H1 (cell line): ENCODE results near the gene IGLL5. TPM values are rescaled to one million over a fixed set of nuclear protein-coding genes. Genes with fewer than 3 reads are reported as not detected.

Source experiments
- CTCF ChIA-PET: fragments of 300-600 bp; sonication (Branson Sonifier 250); formaldehyde crosslinking; loops from one replicate; lab custom pipeline; 2021; ENCODE audit not compliant: partially characterized antibody; lab: Charles Lee
- POLR2A ChIA-PET: fragments of 300-600 bp; sonication (Branson Sonifier 250); formaldehyde crosslinking; loops from one replicate; lab custom pipeline; 2021; ENCODE audit warnings: inconsistent platforms; ENCODE audit not compliant: partially characterized antibody; lab: Charles Lee
- DNase-seq, 2 experiments: peaks; one replicate each; pipeline versions ENCODE4 v3.0.0 to v3.0.0-alpha.2; 2010 to 2022; ENCODE audit warnings: low spot score in 2 of 2, low read depth in 1 of 2, mixed read lengths in 1 of 2
- FAIRE-seq: peaks from 2 replicates; lab custom pipeline; 2011; peaks lifted over from hg19 to GRCh38; lab: Jason Lieb, UNC
- H2AFZ ChIP-seq: 2 replicates; pipeline ENCODE4 v1.8.1; 2012; ENCODE audit warnings: low read length, inconsistent platforms
- H2AK5ac ChIP-seq: 2 replicates; pipeline ENCODE4 v1.6.1; 2013; ENCODE audit warnings: low read depth, low read length
- H2BK120ac ChIP-seq: replicated peaks from 2 replicates; pipeline ENCODE3; 2013; ENCODE audit warnings: low read depth, low read length, inconsistent platforms
- H2BK12ac ChIP-seq: 2 replicates; pipeline ENCODE4 v1.6.1; 2013; ENCODE audit warnings: low read depth, low read length
- H2BK15ac ChIP-seq: 2 replicates; pipeline ENCODE4 v1.6.1; 2013; ENCODE audit warnings: low read length
- H2BK20ac ChIP-seq: 2 replicates; pipeline ENCODE4 v1.6.1; 2013; ENCODE audit warnings: low read length
- H2BK5ac ChIP-seq: 2 replicates; pipeline ENCODE4 v1.6.1; 2013; ENCODE audit warnings: low read depth, low read length
- H3K14ac ChIP-seq: 2 replicates; pipeline ENCODE4 v1.6.1; 2013; ENCODE audit warnings: inconsistent platforms; ENCODE audit not compliant: insufficient read length
- H3K18ac ChIP-seq: 2 replicates; pipeline ENCODE4 v1.6.1; 2013; ENCODE audit warnings: low read length; ENCODE audit errors: extremely low read depth
- H3K23ac ChIP-seq: 2 replicates; pipeline ENCODE4 v1.6.1; 2013; ENCODE audit warnings: inconsistent platforms; ENCODE audit not compliant: insufficient read length
- H3K23me2 ChIP-seq: 2 replicates; pipeline ENCODE4 v1.6.1; 2013; ENCODE audit warnings: low read depth, low read length
- H3K27ac ChIP-seq: 2 replicates; pipeline ENCODE4 v1.6.1; 2011; ENCODE audit warnings: low read depth, low read length, inconsistent platforms
- H3K27me3 ChIP-seq, 4 experiments: replicated peaks in 1 of 4; 1 replicate in 1 of 4; 2 replicates in 3 of 4; pipeline versions ENCODE4 v1.6.1 to v1.8.1; 2011 to 2013; ENCODE audit warnings: low read length in 3 of 4, mild to moderate bottlenecking in 3 of 4, inconsistent platforms in 2 of 4, mixed read lengths in 2 of 4, moderate library complexity in 1 of 4; ENCODE audit not compliant: control insufficient read depth in 3 of 4, insufficient read depth in 3 of 4; ENCODE audit errors: extremely low read depth in 1 of 4
- H3K36me3 ChIP-seq, 4 experiments: 2 replicates each; pipeline versions ENCODE4 v1.6.1 to v1.8.1; 2011 to 2013; ENCODE audit warnings: mild to moderate bottlenecking in 4 of 4, low read length in 3 of 4, moderate library complexity in 2 of 4, control low read depth in 1 of 4, inconsistent platforms in 1 of 4; ENCODE audit not compliant: insufficient read depth in 4 of 4, control insufficient read depth in 2 of 4
- H3K4ac ChIP-seq: replicated peaks from 2 replicates; pipeline ENCODE3; 2013; ENCODE audit warnings: low read length, low read depth, mixed read lengths, inconsistent platforms; ENCODE audit not compliant: insufficient read length
- H3K4me1 ChIP-seq, 4 experiments: replicated peaks in 1 of 4; 1 replicate in 1 of 4; 2 replicates in 3 of 4; pipeline versions ENCODE4 v1.6.1 to v1.8.1; 2011 to 2013; ENCODE audit warnings: low read length in 3 of 4, inconsistent platforms in 2 of 4, mixed read lengths in 1 of 4; ENCODE audit not compliant: insufficient read depth in 4 of 4, control insufficient read depth in 3 of 4
- H3K4me2 ChIP-seq, 2 experiments: 2 replicates each; pipeline versions ENCODE4 v1.6.1 to v1.8.1; 2011 to 2013; ENCODE audit warnings: low read depth in 2 of 2, low read length in 2 of 2, control low read depth in 1 of 2, inconsistent platforms in 1 of 2, mild to moderate bottlenecking in 1 of 2; ENCODE audit not compliant: insufficient read depth in 1 of 2
- H3K4me3 ChIP-seq, 4 experiments: fragments of 200-600, 300-600 bp in 1 of 4; sonication (generic), shearing (Covaris generic), sonication (Bioruptor Twin) in 1 of 4; 2 replicates each; pipeline versions ENCODE4 v1.5.1 to v1.8.1; 2011 to 2016; ENCODE audit warnings: low read length in 4 of 4, low read depth in 3 of 4, control low read depth in 2 of 4, inconsistent platforms in 2 of 4, mild to moderate bottlenecking in 2 of 4, mixed read lengths in 1 of 4, moderate library complexity in 1 of 4; ENCODE audit not compliant: insufficient read depth in 2 of 4; ENCODE audit errors: extremely low read depth in 1 of 4
- H3K56ac ChIP-seq: replicated peaks from 2 replicates; pipeline ENCODE3; 2013; ENCODE audit warnings: low read depth, mild to moderate bottlenecking, mixed read lengths, low read length, inconsistent platforms; ENCODE audit not compliant: insufficient read length
- H3K79me1 ChIP-seq: 2 replicates; pipeline ENCODE4 v1.6.1; 2013; ENCODE audit warnings: low read depth, low read length, control low read depth
- H3K79me2 ChIP-seq, 2 experiments: 2 replicates each; pipeline versions ENCODE4 v1.6.1 to v1.8.1; 2012 to 2013; ENCODE audit warnings: low read length in 2 of 2, mild to moderate bottlenecking in 2 of 2, inconsistent platforms in 1 of 2; ENCODE audit not compliant: insufficient read depth in 2 of 2, control insufficient read depth in 1 of 2
- H3K9ac ChIP-seq, 4 experiments: replicated peaks in 1 of 4; 1 replicate in 1 of 4; 2 replicates in 3 of 4; pipeline versions ENCODE4 v1.6.1 to v1.8.1; 2011 to 2013; ENCODE audit warnings: low read depth in 3 of 4, low read length in 3 of 4, control low read depth in 2 of 4, mild to moderate bottlenecking in 2 of 4, moderate library complexity in 2 of 4, inconsistent platforms in 1 of 4; ENCODE audit errors: extremely low read depth in 1 of 4
- H3K9me3 ChIP-seq, 2 experiments: 2 replicates each; pipeline versions ENCODE4 v1.6.1 to v1.8.1; 2012 to 2013; ENCODE audit warnings: mild to moderate bottlenecking in 2 of 2, moderate library complexity in 2 of 2, control low read depth in 1 of 2, inconsistent platforms in 1 of 2, low read depth in 1 of 2, low read length in 1 of 2, mixed read lengths in 1 of 2; ENCODE audit not compliant: insufficient read depth in 2 of 2
- H4K20me1 ChIP-seq, 2 experiments: replicated peaks in 1 of 2; 2 replicates each; pipeline versions ENCODE3 to v1.8.1; 2011 to 2013; ENCODE audit warnings: inconsistent platforms in 2 of 2, low read length in 2 of 2, mild to moderate bottlenecking in 1 of 2; ENCODE audit not compliant: insufficient read depth in 2 of 2, control insufficient read depth in 1 of 2
- H4K5ac ChIP-seq: 2 replicates; pipeline ENCODE4 v1.6.1; 2013; ENCODE audit warnings: low read length, low read depth, mixed read lengths, inconsistent platforms; ENCODE audit not compliant: insufficient read length
- H4K8ac ChIP-seq: 2 replicates; pipeline ENCODE4 v1.8.0; 2013; ENCODE audit warnings: mild to moderate bottlenecking, moderate library complexity, low read length, inconsistent platforms; ENCODE audit not compliant: insufficient read depth; ENCODE audit errors: extremely low read depth
- H4K91ac ChIP-seq: replicated peaks from 2 replicates; pipeline ENCODE3; 2013; ENCODE audit warnings: low read length, mixed read lengths, inconsistent platforms; ENCODE audit not compliant: insufficient read length
- ASH2L ChIP-seq: fragments of 200-600, 300-600 bp; sonication (generic); IDR thresholded peaks from one replicate; pipeline ENCODE4 v1.7.1; 2017; ENCODE audit warnings: low read length
- BACH1 ChIP-seq: IDR thresholded peaks from 2 replicates; pipeline ENCODE4 v1.6.1; 2012; ENCODE audit warnings: low read length, improper control_type of control experiment
- BCL11A ChIP-seq, 2 experiments: IDR thresholded peaks; one replicate each; pipeline ENCODE4 v1.6.1; 2011; ENCODE audit warnings: low read depth in 2 of 2, low read length in 2 of 2, mild to moderate bottlenecking in 2 of 2
- CHD2 ChIP-seq: IDR thresholded peaks from 2 replicates; pipeline ENCODE4 v1.6.1; 2012; ENCODE audit warnings: low read length, improper control_type of control experiment
- KDM4A ChIP-seq: IDR thresholded peaks from one replicate; pipeline ENCODE4 v1.7.1; 2012; ENCODE audit warnings: low read depth, mild to moderate bottlenecking, moderate library complexity, low read length, inconsistent platforms; ENCODE audit not compliant: severe bottlenecking
- NRF1 ChIP-seq: IDR thresholded peaks from 2 replicates; pipeline ENCODE4 v1.6.1; 2011; ENCODE audit warnings: mild to moderate bottlenecking, low read depth, low read length, improper control_type of control experiment
- POU5F1 ChIP-seq: IDR thresholded peaks from 2 replicates; pipeline ENCODE4 v1.6.1; 2011; ENCODE audit warnings: low read depth, mild to moderate bottlenecking, low read length, moderate library complexity
- RNF2 ChIP-seq: fragments of 200-900, 300-1000 bp; sonication (generic); IDR thresholded peaks from 2 replicates; pipeline ENCODE4 v1.7.1; 2016; ENCODE audit warnings: borderline replicate concordance, low read depth, mild to moderate bottlenecking, antibody characterized with exemption, low read length; ENCODE audit not compliant: poor library complexity, severe bottlenecking; ENCODE audit errors: missing control alignments
- SAP30 ChIP-seq: fragments of 300-600 bp; sonication (generic); IDR thresholded peaks from 2 replicates; pipeline ENCODE4 v1.7.1; 2012; ENCODE audit warnings: low read length, moderate library complexity, mild to moderate bottlenecking, inconsistent platforms; ENCODE audit not compliant: insufficient read depth, insufficient replicate concordance
- SIN3A ChIP-seq, 2 experiments: IDR thresholded peaks in 1 of 2; conservative IDR thresholded peaks in 1 of 2; 2 replicates each; pipeline ENCODE4 v1.6.1; 2011 to 2012; ENCODE audit warnings: low read length in 2 of 2, improper control_type of control experiment in 1 of 2, low read depth in 1 of 2, mild to moderate bottlenecking in 1 of 2
- SIRT6 ChIP-seq: IDR thresholded peaks from one replicate; pipeline ENCODE4 v1.7.1; 2012; ENCODE audit warnings: low read length, inconsistent platforms
- TAF1 ChIP-seq: IDR thresholded peaks from 2 replicates; pipeline ENCODE4 v1.6.1; 2011; ENCODE audit warnings: mild to moderate bottlenecking, low read depth, low read length
- WGBS, 2 experiments: shearing (Covaris generic) in 1 of 2; methylation state at CpG; one replicate each; pipeline versions ENCODE4 v1.1.6 to v1.1.7; 2013 to 2015; ENCODE audit warnings: low lambda C conversion rate in 2 of 2, mixed read lengths in 2 of 2, inconsistent platforms in 1 of 2, low coverage in 1 of 2, missing lambda C conversion rate in 1 of 2; ENCODE audit not compliant: insufficient replicate concordance in 2 of 2, insufficient coverage in 1 of 2, insufficient read length in 1 of 2; ENCODE audit errors: extremely low coverage in 1 of 2, missing lambda C conversion rate in 1 of 2; 5-methylcytosine and 5-hydroxymethylcytosine counted together
- polyA plus RNA-seq, 7 experiments: library from polyadenylated mRNA; depleted of rRNA in 3 of 7; stranded (reverse) in 5 of 7; unstranded in 2 of 7; fragments of >200 nt in 5 of 7; fragments of 200-250 nt in 2 of 7; gene quantifications; 1 replicate in 5 of 7; 2 replicates in 1 of 7; 4 replicates in 1 of 7; pipeline versions ENCODE4 v1.2.1 to v1.2.3, GENCODE V29; 2011 to 2013; ENCODE audit warnings: missing spikeins in 2 of 7, mixed read lengths in 2 of 7
- total RNA-seq: library from RNA; stranded (reverse); fragmentation: NEBNext Ultra II Directional; extraction: Animal tissue kit (Norgen Biotek cat#: 25700); gene quantifications from 2 replicates; pipeline ENCODE4 v1.2.1, GENCODE V29; 2021

Gene IGLL5
- total and polyA plus RNA-seq, 2 of the 8 experiments (the other 6 are each of a cell fraction or from before 2014, with no cell fraction given) = not detected

- no peak overlapping the region for H3K4ac ChIP-seq
- no peak overlapping the region for H3K56ac ChIP-seq
- no peak overlapping the region for H3K9ac ChIP-seq
- no peaks in the 10 kb centered on the region for H3K36me3 ChIP-seq
- peaks cover 9 to 27% (median 16%) of the 10 kb centered on the region in 4 experiments for H3K27me3 ChIP-seq
- H4K5ac ChIP-seq = no peak overlapping the region
- no peaks in the 10 kb centered on the region for H3K23me2 ChIP-seq
- 81% methylated on average over 16 of the region's 17 CpGs; no CpG with 5 or more reads in 1 of the 2 experiments for WGBS, 2 experiments
- no peak overlapping the region for H4K91ac ChIP-seq
- H3K79me1 ChIP-seq = no peaks in the 10 kb centered on the region; the same call in 1 of the 2 replicates
- no peak overlapping the region for H3K14ac ChIP-seq
- H2AK5ac ChIP-seq = no peak overlapping the region
- FAIRE-seq = no peak
- no peak overlapping the region for H3K4me3 ChIP-seq
- no peak overlapping the region for H2BK12ac ChIP-seq
- no peak overlapping the region for H2BK5ac ChIP-seq
- peaks cover 19 to 54% of the 10 kb centered on the region in 2 experiments for H3K9me3 ChIP-seq
- ChIA-PET POLR2A (no interaction called here), CTCF (interaction anchor here (1.3 kb wide), 1 partner anchor 11 kb away, joined by 3 read pairs; no protein-coding TSS in a partner anchor)
- H4K20me1 ChIP-seq = no peaks in the 10 kb centered on the region
- no peak overlapping the region for H2BK120ac ChIP-seq
- H3K18ac ChIP-seq = no peak overlapping the region
- no peak overlapping the region for H2BK15ac ChIP-seq
- no peak overlapping the region for H3K4me2 ChIP-seq
- H3K23ac ChIP-seq = no peak overlapping the region
- H2AFZ ChIP-seq = no peak overlapping the region
- no peak for DNase-seq
- no peak overlapping the region for H4K8ac ChIP-seq
- no peak overlapping the region for H3K27ac ChIP-seq
- no peaks in the 10 kb centered on the region for H3K4me1 ChIP-seq
- no peak overlapping the region for H2BK20ac ChIP-seq
- H3K79me2 ChIP-seq = no peaks in the 10 kb centered on the region
- TF ChIP-seq RNF2 (no peak), SIRT6 (no peak), KDM4A (no peak), TAF1 (no peak), NRF1 (no peak), BCL11A (IDR thresholded peaks at IDR 0.05; ENCODE audit: low read depth in 2 of 2, low read length in 2 of 2) (no peak), POU5F1 (no peak), CHD2 (no peak), ASH2L (no peak), SAP30 (no peak), SIN3A (conservative IDR thresholded peaks at IDR 0.05 in 1 of 2, IDR thresholded peaks at IDR 0.05 in 1 of 2; ENCODE audit: low read depth in 1 of 2, low read length in 2 of 2) (no peak), BACH1 (no peak)
These were observed 7.4 kb downstream of the IGLL5 start for GRCh38 chr22:22894740-22895731.
